NOMO-1 (cell line): Measurements from ENCODE around the gene OSGIN1.

ENCODE experiments used
- DNase-seq, 2 experiments: peaks; one replicate each; lab custom pipeline; 2025; ENCODE audit not compliant: unreplicated experiment in 2 of 2; lab: John Stamatoyannopoulos, UW

Gene OSGIN1

GRCh38 chr16:83925957-83926725 is 26.9 kb upstream of the OSGIN1 start:
- DNase-seq: no peak

- peak in 1 of 2 experiments; percentile 1 for DNase-seq
Observed at GRCh38 chr16:83926726-83927397, 26.2 kb upstream of the OSGIN1 start.

- no peak for DNase-seq
Observed at GRCh38 chr16:83928341-83929055, 24.5 kb upstream of the OSGIN1 start.

GRCh38 chr16:83929811-83930555 is 23.1 kb upstream of the OSGIN1 start:
- DNase-seq: no peak

- no peak for DNase-seq
Observed at GRCh38 chr16:83930730-83931500, 22.1 kb upstream of the OSGIN1 start.

- no peak for DNase-seq
Observed at GRCh38 chr16:83931556-83931955, 21.5 kb upstream of the OSGIN1 start.

- no peak for DNase-seq
Observed at GRCh38 chr16:83932304-83932703, 20.7 kb upstream of the OSGIN1 start.

GRCh38 chr16:83932955-83933673 is 19.9 kb upstream of the OSGIN1 start:
- DNase-seq: no peak

GRCh38 chr16:83933885-83934683 is 19.0 kb upstream of the OSGIN1 start:
- no peak for DNase-seq

- no peak for DNase-seq
Observed at GRCh38 chr16:83934684-83934977, 18.4 kb upstream of the OSGIN1 start.

- DNase-seq: no peak
Observed at GRCh38 chr16:83935005-83935857, 17.8 kb upstream of the OSGIN1 start.

- DNase-seq: no peak
Observed at GRCh38 chr16:83935858-83936255, 17.2 kb upstream of the OSGIN1 start.

GRCh38 chr16:83936581-83937165 is 16.4 kb upstream of the OSGIN1 start:
- DNase-seq: no peak

- no peak for DNase-seq
Observed at GRCh38 chr16:83937267-83937666, 15.8 kb upstream of the OSGIN1 start.

- DNase-seq: no peak
Observed at GRCh38 chr16:83937922-83938885, 14.8 kb upstream of the OSGIN1 start.

- peak; percentile 56 to 74 for DNase-seq
Observed at GRCh38 chr16:83939266-83939855, 13.7 kb upstream of the OSGIN1 start.
